Activated T-helper 1 cell treated with anti-CD3 and anti-CD28 coated beads, Interleukin-2, amount 50 U/mL, for 16 hours (primary cell): Measurements from ENCODE around the gene ASB8.
"Not testable (repeated sequence)": the region's sequence is repeated elsewhere in the genome, so short reads cannot be mapped to it uniquely, and the experiment has no call there.

Source experiments
- DNase-seq, 2 donors: peaks; one replicate each; pipeline ENCODE4 v3.0.0-alpha.2; 2020; ENCODE audit warnings: low read depth in 1 of 2, low spot score in 1 of 2

Gene ASB8

GRCh38 chr12:48142818-48143674, 14.3 kb downstream of the ASB8 start:
- DNase-seq = no peak

GRCh38 chr12:48135027-48135426, 22.3 kb downstream of the ASB8 start:
- no peak for DNase-seq

GRCh38 chr12:48132826-48133225, 24.5 kb downstream of the ASB8 start:
- DNase-seq = no peak

DNA sequence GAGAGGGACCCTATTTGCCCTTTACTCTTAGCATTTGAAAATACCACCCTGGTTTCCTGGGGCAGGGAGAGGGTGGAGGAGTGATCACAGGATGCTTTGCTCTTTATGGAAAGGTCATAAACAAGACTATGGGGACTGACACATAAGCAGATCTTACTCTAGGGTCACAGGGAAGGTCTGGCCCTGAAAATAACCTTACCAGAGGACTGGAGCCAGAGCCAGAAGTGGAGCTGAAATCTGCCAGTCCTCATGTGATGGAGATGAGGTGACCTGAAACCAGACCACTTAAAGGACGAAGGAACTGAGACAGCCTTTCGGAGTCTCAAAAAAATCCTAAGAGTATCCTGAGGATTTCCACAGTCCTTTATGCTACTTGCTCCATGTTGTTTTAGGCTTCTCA, 25.8 kb downstream of the ASB8 start:
- DNase-seq = no peak

DNA sequence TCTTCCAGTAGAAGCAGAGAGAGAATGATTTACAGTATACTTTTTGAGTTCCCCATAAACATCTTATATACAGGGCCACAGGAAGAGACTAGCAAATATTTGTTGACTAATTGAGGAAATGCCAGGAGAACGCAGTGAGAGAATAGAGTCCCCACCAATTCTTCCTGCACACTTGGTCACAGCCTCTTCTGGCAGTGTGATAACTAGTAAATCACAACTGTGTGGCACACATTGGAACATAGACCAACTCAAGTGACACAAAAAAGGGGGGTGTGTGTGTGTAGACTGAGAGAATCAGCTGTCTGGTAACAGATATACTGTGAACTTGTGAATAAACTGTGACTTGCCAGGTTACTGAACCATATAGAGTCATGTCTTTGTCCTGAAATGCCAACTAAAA, 27.9 kb downstream of the ASB8 start:
- DNase-seq = no peak

GRCh38 chr12:48128800-48129199, 28.5 kb downstream of the ASB8 start:
- no peak for DNase-seq

DNA sequence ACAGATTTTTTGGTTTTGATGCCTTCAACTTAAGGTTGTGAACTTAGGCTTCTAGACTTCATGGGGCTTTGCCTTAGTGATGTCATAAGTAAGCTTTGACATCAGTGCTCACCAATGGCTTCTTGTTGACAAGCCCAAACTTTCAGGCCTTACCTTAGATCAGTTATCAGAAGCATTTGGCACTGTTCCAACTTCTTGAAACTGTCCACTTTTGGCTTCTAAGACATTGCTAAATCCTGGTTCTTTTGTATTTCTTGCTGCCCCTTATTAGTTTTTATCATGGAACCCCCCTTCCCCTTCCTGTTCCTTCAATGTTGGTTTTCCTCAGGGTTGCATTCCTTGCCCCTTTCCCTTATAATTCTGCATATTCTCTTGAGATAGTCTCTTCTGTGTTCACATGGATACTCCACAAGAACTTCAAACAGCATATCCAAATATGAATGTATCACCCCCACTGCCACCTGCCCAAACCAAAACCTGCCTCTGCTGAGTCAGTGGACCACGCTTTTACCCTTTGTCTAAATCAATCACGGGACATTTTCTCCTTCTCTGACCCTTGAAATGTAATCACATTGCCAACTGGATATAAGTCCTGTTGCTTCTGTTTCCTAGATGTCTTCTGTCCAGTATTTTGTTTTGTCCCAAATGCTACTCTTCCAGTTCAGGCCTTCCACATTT, 30.2 kb downstream of the ASB8 start:
- DNase-seq = no peak

DNA sequence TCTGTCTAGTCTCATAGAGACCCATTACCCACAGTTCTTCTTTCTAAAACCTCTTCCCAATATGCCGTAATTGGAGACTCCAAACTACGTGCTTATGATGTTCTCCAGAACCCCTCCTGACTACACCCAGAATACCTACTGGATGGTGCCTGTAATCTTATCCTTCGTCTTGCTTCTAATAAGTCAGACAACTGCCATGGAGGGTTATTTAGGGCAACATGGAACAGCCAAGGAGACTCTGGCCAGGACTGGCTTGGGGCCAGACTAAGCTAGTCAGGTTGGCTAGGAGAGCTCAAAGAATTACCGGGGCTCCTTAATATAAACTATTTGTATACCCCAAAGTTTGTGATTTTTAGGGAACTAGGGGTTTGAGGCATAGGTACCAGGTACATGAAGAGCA, 31.3 kb downstream of the ASB8 start:
- DNase-seq = no peak

GRCh38 chr12:48125542-48125941, 31.8 kb downstream of the ASB8 start:
- not testable (repeated sequence) for DNase-seq

GRCh38 chr12:48123169-48123568, 34.1 kb downstream of the ASB8 start:
- DNase-seq = no peak

- DNase-seq = no peak
These were observed 35.1 kb downstream of the ASB8 start for GRCh38 chr12:48122065-48122834.

DNA sequence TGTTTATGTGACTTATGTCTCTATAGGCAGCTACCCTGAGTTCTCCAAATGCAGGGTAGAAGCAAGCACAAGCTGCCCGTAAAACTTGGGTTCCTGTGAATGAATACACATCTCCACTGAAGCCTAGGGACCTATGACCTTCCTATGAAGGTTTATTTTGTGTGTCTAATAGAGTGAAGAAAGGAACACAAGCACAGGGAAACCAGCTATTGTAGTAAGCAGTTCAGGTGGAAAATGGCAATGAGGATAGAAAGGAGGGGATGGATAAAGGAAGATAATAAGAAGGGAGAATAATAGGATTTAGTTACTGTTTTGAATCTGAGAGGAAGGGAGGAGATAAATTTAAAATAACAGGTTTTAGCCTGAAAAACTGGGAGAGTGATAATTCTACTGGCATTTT, 35.8 kb downstream of the ASB8 start:
- no peak for DNase-seq

DNA sequence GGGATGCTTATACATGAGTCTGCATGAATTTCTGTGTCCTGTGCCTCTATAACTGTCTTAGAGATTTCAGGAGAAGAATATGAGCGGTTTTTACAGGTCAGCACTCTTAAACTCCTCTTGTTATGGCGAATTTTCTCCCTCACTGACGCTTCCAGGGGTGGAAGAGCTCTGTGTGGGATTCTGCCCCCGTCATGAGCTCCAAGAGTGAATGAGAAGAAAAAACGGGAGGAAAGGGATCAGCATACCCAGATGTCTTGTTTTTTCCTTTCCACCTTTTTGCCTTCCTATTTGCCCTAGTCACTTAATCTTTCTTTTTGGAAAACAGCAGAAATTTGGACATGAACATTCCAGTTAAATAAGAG, 37.5 kb downstream of the ASB8 start:
- DNase-seq = no peak

- DNase-seq = peak; percentile 22 to 32
These were observed 38.1 kb downstream of the ASB8 start, which contains the start of gene PFKM for GRCh38 chr12:48119078-48119833. Gene PFKM (plus strand): TSS chr12:48119364. CDS start chr12:48122775, 3,411 bp downstream.

DNA sequence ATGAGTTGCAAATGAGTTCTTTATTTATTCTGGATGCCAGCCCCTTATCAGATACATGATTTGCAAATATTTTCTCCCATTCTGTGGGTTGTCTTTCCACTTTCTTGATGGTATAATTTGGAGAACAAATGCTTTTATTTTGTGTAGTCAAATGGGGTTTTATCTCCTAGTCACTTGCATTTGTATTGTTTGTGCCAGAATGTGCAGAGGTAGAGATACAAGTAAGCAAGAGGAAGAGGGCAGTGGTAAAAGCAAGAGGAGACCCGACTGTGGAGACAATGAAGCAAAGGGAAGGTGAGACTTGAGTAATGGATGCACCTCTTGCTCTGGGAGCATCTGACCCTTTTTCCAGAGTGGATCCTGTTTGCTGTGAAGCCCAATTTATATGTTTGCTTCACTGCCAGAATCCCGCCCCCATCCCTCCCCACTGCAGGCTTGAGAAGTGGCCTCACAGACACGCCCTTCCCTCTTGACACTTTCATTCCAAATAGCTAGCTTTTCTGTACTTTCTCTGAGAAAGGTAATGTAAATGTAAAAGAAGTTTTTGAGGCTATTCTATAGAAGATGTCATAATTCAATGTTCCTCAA, 38.9 kb downstream of the ASB8 start:
- no peak for DNase-seq

GRCh38 chr12:48115957-48116356, 41.4 kb downstream of the ASB8 start:
- no peak for DNase-seq

DNA sequence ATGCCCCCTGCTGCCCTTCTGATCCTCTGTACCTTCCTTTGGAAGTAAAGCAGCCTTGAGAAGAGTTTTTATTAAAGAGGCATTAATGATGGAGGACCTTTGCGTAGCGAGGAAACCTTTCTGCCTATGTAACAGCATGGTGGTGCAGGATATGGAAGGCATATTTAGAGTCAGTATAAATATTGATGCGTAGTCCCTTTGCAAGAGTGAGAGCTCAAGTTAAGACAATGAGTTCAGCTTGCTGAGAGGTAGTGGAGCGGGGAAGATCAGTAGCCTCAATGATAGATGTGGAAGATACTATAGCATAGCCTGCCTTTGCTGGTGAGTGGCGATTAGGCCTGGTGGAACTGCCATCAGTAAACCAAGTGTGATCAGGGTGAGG, 46.0 kb downstream of the ASB8 start:
- not testable (repeated sequence) for DNase-seq

GRCh38 chr12:48110691-48111311, 46.5 kb downstream of the ASB8 start:
- no peak for DNase-seq

DNA sequence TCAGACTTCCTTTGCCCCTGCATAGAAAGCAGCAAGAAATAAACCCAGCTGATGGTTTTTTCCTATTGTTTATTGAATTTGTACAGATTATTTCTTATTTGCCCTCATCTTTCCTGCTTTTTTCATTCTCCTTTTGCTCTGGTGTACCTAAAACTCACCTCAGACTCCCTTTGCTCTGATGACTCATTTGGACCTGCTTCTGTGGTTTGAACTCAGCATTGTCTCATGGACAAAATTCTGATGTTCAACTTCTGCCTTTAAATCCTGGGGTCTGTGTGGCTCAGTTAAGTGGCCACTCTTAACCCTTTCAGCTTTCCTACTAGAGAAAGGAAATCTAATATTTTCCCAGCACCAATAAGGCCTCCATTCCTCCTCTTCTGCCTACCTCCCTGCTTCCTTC, 47.9 kb downstream of the ASB8 start:
- DNase-seq = no peak
